PFSK-1 (cell line): ENCODE data around the gene CNNM3.

ENCODE experiments used
- FOXP2 ChIP-seq: optimal IDR thresholded peaks from 2 replicates; pipeline ENCODE3; 2011; ENCODE audit warnings: borderline replicate concordance, control low read depth, inconsistent platforms; ENCODE audit not compliant: insufficient read depth; ENCODE audit errors: extremely low read length, extremely low read depth
- POLR2AphosphoS5 ChIP-seq: IDR thresholded peaks from 2 replicates; pipeline ENCODE4 v1.6.1; 2012; ENCODE audit warnings: low read depth, mild to moderate bottlenecking, control low read depth, low read length, moderate library complexity
- REST ChIP-seq, 2 experiments: IDR thresholded peaks; 2 replicates each; pipeline versions ENCODE4 v1.6.1 to v1.8.0; 2011 to 2012; ENCODE audit warnings: low read depth in 2 of 2, low read length in 2 of 2, control low read depth in 1 of 2, inconsistent platforms in 1 of 2, mild to moderate bottlenecking in 1 of 2, moderate library complexity in 1 of 2; ENCODE audit not compliant: insufficient read depth in 1 of 2
- SIN3A ChIP-seq: IDR thresholded peaks from 2 replicates; pipeline ENCODE4 v1.6.1; 2012; ENCODE audit warnings: mild to moderate bottlenecking, low read length, moderate library complexity, borderline replicate concordance; ENCODE audit not compliant: insufficient read depth
- TAF1 ChIP-seq: IDR thresholded peaks from 2 replicates; pipeline ENCODE4 v1.6.1; 2012; ENCODE audit warnings: low read length, control low read depth, borderline replicate concordance; ENCODE audit not compliant: insufficient read depth

Gene CNNM3

GRCh38 chr2:96841701-96842495, 25.8 kb downstream of the CNNM3 start:
- TF ChIP-seq SIN3A, result no peak
- no peak for TF ChIP-seq POLR2AphosphoS5
- TF ChIP-seq TAF1, result no peak
- TF ChIP-seq FOXP2, result no peak

GRCh38 chr2:96842600-96842999, 26.5 kb downstream of the CNNM3 start:
- no peak for TF ChIP-seq SIN3A
- no peak for TF ChIP-seq TAF1
- TF ChIP-seq FOXP2, result no peak
- TF ChIP-seq POLR2AphosphoS5, result no peak

DNA sequence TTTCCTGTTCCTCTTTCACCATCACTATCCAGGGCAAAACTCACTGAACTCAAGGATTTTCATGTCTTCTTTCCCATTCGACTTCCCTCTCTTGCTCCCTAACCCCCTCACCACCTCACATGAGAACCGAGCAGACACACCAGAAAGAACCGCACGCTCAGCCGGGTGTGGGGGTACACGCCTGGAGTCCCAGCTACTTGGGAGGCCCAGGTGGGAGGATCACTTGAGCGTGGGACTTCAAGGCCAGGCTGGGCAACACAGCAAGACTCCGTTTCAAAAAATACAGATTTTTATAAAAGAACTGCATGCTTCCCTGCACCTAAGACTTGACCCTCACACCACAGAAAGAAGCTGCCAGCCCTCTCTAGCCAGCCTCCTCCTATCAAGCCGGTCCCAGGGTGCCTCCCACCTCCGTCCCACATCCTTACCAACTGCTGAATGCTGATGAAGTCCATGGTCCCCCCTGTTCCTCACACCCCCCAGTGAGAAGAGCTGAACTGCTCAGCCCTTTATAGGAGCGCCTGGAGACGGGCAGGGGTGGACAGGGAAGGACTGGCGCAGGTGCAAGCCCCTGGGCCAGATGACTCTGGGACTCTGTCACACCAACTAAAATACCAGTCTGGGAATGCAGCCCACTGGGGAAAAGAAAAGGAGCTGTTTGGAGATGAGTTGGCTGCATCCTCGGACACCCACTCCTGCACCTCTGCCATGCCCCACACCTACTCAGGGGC, 27.6 kb downstream of the CNNM3 start, which contains the start of gene ANKRD23:
ANKRD23 (minus strand) TSS at position 484 of the 731 bp plus-strand sequence; CDS start at position 455, 29 bp downstream.
- TF ChIP-seq SIN3A (no peak), TAF1 (no peak), REST (IDR thresholded peaks at IDR 0.05; ENCODE audit: insufficient read depth in 1 of 2, low read depth in 2 of 2, low read length in 2 of 2) (no peak), POLR2AphosphoS5 (no peak), FOXP2 (no peak)

DNA sequence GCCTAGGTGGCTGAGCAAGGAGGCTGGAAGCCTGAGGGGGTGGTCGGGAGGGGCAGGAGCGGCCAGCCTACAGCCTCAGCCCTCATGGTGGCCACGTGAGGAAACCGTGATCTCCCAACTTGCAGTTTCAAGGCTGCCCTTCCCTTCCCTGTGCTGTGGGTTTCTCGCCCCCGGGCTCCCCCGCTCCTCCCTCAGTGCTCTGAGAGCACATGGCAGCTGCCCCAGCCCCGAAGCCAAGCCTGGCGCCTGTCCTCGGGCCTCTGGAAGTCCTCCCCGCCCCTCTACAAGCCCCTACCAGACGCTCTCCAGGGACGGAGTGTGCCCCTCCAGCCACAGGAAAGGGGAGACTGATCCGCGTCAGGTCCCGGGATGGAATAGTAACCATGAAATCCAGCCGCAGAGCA, 28.3 kb downstream of the CNNM3 start:
- TF ChIP-seq POLR2AphosphoS5 (no peak), TAF1 (no peak), REST (IDR thresholded peaks at IDR 0.05; ENCODE audit: insufficient read depth in 1 of 2, low read depth in 2 of 2, low read length in 2 of 2) (no peak), SIN3A (no peak), FOXP2 (no peak)

- TF ChIP-seq TAF1 (no peak), POLR2AphosphoS5 (no peak), FOXP2 (no peak), REST (IDR thresholded peaks at IDR 0.05; ENCODE audit: insufficient read depth in 1 of 2, low read depth in 2 of 2, low read length in 2 of 2) (no peak)
Measured at GRCh38 chr2:96846825-96847224, 30.8 kb downstream of the CNNM3 start.

DNA sequence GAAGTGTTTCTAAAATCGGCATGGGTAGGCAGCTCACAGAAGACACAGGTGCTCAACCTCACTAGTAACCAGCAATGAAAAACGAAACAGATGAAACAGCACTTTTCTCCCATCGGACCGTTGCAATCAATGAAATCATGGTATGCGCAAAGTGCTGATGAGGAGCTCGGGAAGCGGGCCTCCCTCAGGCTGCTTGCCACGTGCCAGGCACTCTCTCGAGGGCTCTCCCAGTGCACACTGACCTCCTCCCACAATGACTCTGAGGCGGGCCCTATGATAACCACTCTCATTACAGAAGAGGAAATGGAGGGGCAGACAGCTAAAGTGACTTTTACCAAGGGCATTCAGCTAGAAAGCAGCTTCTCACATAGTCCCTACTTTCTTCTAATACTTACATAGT, 31.5 kb downstream of the CNNM3 start:
- no peak for TF ChIP-seq SIN3A
- no peak for TF ChIP-seq POLR2AphosphoS5
- no peak for TF ChIP-seq TAF1
- TF ChIP-seq FOXP2, result no peak
- no peak for TF ChIP-seq REST (IDR thresholded peaks at IDR 0.05; ENCODE audit: insufficient read depth in 1 of 2, low read depth in 2 of 2, low read length in 2 of 2)
